ENCODE measurements around the gene CYB5R4. TPM values are rescaled to one million over a fixed set of nuclear protein-coding genes. Genes with fewer than 3 reads are reported as not detected.

The CYB5R4 gene
- total RNA-seq, result 5.8 and 8.5 TPM in 2 replicates

GRCh38 chr6:83859410-83860358, at the start of gene CYB5R4:
TSS of gene CYB5R4 (plus strand) at chr6:83859689. CDS start at chr6:83859783, 94 bp downstream.

GRCh38 chr6:83853178-83854000, 6.1 kb upstream of the CYB5R4 start, which contains the start of gene RIPPLY2:
TSS of gene RIPPLY2 (plus strand) at chr6:83853360. CDS start at chr6:83853417, 57 bp downstream.

Other genes with a start within 250 kb of the CYB5R4 start
- gene SNAP91, start 150.6 kb upstream of the CYB5R4 start, total RNA-seq, result under 0.01 and 0.07 TPM in 2 replicates
- gene RIPPLY2, start 6.3 kb upstream of the CYB5R4 start, total RNA-seq, result 0.64 TPM in 1 of 2 replicates, not detected in the other
- under 0.01 and 1.5 TPM in 2 replicates for gene MRAP2, start 174.1 kb downstream of the CYB5R4 start, total RNA-seq

Measured in nasal cavity respiratory epithelium epithelial cell of viscerocranial mucosa (primary cell).